GM23338 (cell line): ENCODE measurements around the gene SRRM2. TPM values are rescaled to one million over a fixed set of nuclear protein-coding genes. Genes with fewer than 3 reads are reported as not detected.

Source experiments
- ATAC-seq: fragments of 200-7000 bp; cut with Tn5 transposase; 3 replicates; pipeline ENCODE4 v1.9.1; 2020
- DNase-seq: peaks from one replicate; pipeline ENCODE4 v3.0.0-alpha.2; 2015; ENCODE audit warnings: low spot score
- H2AFZ ChIP-seq: fragments of 200-600 bp; sonication (generic); 2 replicates; pipeline ENCODE4 v1.8.0; 2016; ENCODE audit warnings: antibody characterized with exemption, mild to moderate bottlenecking, moderate library complexity
- H3F3A ChIP-seq: fragments of 200-600 bp; sonication (generic); replicated peaks from 2 replicates; pipeline ENCODE4 v1.8.0; 2017; ENCODE audit warnings: antibody characterized with exemption, mixed run types, low read depth
- H3K27ac ChIP-seq: fragments of 200-600 bp; sonication (generic); 2 replicates; pipeline ENCODE4 v1.6.1; 2016; ENCODE audit warnings: low read depth
- H3K27me3 ChIP-seq: fragments of 200-600 bp; sonication (generic); 2 replicates; pipeline ENCODE4 v1.8.0; 2016; ENCODE audit warnings: mild to moderate bottlenecking, mixed run types, moderate library complexity; ENCODE audit not compliant: insufficient read depth
- H3K36me3 ChIP-seq: fragments of 200-600 bp; sonication (generic); 2 replicates; pipeline ENCODE4 v1.8.0; 2016; ENCODE audit warnings: mild to moderate bottlenecking; ENCODE audit not compliant: insufficient read depth
- H3K4me1 ChIP-seq: fragments of 200-600 bp; sonication (generic); 2 replicates; pipeline ENCODE4 v1.8.0; 2016; ENCODE audit warnings: mild to moderate bottlenecking, moderate library complexity; ENCODE audit not compliant: insufficient read depth
- H3K4me2 ChIP-seq: fragments of 200-600 bp; sonication (generic); 2 replicates; pipeline ENCODE4 v1.7.1; 2017; ENCODE audit warnings: mixed run types
- H3K4me3 ChIP-seq: fragments of 200-600 bp; sonication (generic); 2 replicates; pipeline ENCODE4 v1.6.1; 2016; ENCODE audit warnings: mixed run types
- H3K79me2 ChIP-seq: fragments of 200-600 bp; sonication (generic); replicated peaks from 2 replicates; pipeline ENCODE4 v1.8.0; 2017; ENCODE audit warnings: mild to moderate bottlenecking; ENCODE audit not compliant: insufficient read depth
- H3K9me2 ChIP-seq: fragments of 200-600 bp; sonication (generic); 2 replicates; pipeline ENCODE4 v1.8.0; 2017; ENCODE audit not compliant: insufficient read depth
- H4K20me1 ChIP-seq: fragments of 200-600 bp; sonication (generic); replicated peaks from 2 replicates; pipeline ENCODE4 v1.8.0; 2017; ENCODE audit warnings: mild to moderate bottlenecking; ENCODE audit not compliant: insufficient read depth
- H3K27ac Mint-ChIP-seq: 2 replicates; pipeline ENCODE4 v1.8.0; 2020; ENCODE audit warnings: inconsistent platforms, mild to moderate bottlenecking, moderate library complexity, mixed read lengths
- H3K27me3 Mint-ChIP-seq: 3 replicates; pipeline ENCODE4 v1.8.0; 2022; ENCODE audit warnings: low read depth, mild to moderate bottlenecking, moderate library complexity, mixed read lengths, inconsistent platforms; ENCODE audit not compliant: insufficient read depth, poor library complexity
- H3K36me3 Mint-ChIP-seq: 3 replicates; pipeline ENCODE4 v1.8.0; 2021; ENCODE audit warnings: low read depth, mild to moderate bottlenecking, inconsistent platforms, moderate library complexity, mixed read lengths
- H3K4me1 Mint-ChIP-seq: 3 replicates; pipeline ENCODE4 v1.8.0; 2020; ENCODE audit warnings: mild to moderate bottlenecking, inconsistent platforms, mixed read lengths
- H3K4me3 Mint-ChIP-seq: 3 replicates; pipeline ENCODE4 v1.8.0; 2021; ENCODE audit warnings: moderate library complexity, mild to moderate bottlenecking, inconsistent platforms, mixed read lengths
- H3K9me3 Mint-ChIP-seq: 3 replicates; pipeline ENCODE4 v1.8.0; 2020; ENCODE audit warnings: moderate library complexity, mild to moderate bottlenecking, inconsistent platforms, mixed read lengths
- CREB1 ChIP-seq: fragments of 250-450 bp; sonication (Bioruptor Pico); IDR thresholded peaks from 2 replicates; pipeline ENCODE4 v1.5.0; 2020; ENCODE audit warnings: low read depth, mild to moderate bottlenecking, moderate library complexity
- EZH2 ChIP-seq: fragments of 200-600 bp; sonication (generic); IDR thresholded peaks from one replicate; pipeline ENCODE4 v1.8.0; 2017; ENCODE audit warnings: antibody characterized with exemption, mild to moderate bottlenecking, low read depth; ENCODE audit not compliant: unreplicated experiment
- EZH2phosphoT487 ChIP-seq: fragments of 200-600 bp; sonication (generic); IDR thresholded peaks from one replicate; pipeline ENCODE4 v1.8.1; 2018; ENCODE audit warnings: antibody characterized with exemption; ENCODE audit not compliant: unreplicated experiment
- JUNB ChIP-seq: IDR thresholded peaks from one replicate; pipeline ENCODE4 v1.6.1; 2016; ENCODE audit warnings: antibody characterized with exemption; ENCODE audit not compliant: unreplicated experiment
- NANOG ChIP-seq: IDR thresholded peaks from 2 replicates; pipeline ENCODE4 v1.6.1; 2016; ENCODE audit warnings: antibody characterized with exemption, borderline replicate concordance
- POLR2AphosphoS5 ChIP-seq: IDR thresholded peaks from 2 replicates; pipeline ENCODE4 v1.6.1; 2016; ENCODE audit warnings: antibody characterized with exemption, low read depth
- REST ChIP-seq: IDR thresholded peaks from one replicate; pipeline ENCODE4 v1.6.1; 2018; ENCODE audit warnings: antibody characterized with exemption; ENCODE audit not compliant: unreplicated experiment
- STAT1 ChIP-seq: IDR thresholded peaks from one replicate; pipeline ENCODE4 v1.6.1; 2016; ENCODE audit warnings: antibody characterized with exemption; ENCODE audit not compliant: unreplicated experiment
- ZNF114 ChIP-seq: fragments of 250-450 bp; sonication (Bioruptor Pico); IDR thresholded peaks from 2 replicates; pipeline ENCODE4 v1.5.0; 2020; ENCODE audit warnings: mild to moderate bottlenecking, moderate library complexity
- ZNF331 ChIP-seq: fragments of 250-450 bp; sonication (Bioruptor Pico); IDR thresholded peaks from 2 replicates; pipeline ENCODE4 v1.5.0; 2020; ENCODE audit warnings: low read depth, mild to moderate bottlenecking, moderate library complexity
- polyA plus RNA-seq: library from polyadenylated mRNA; unstranded; fragments of >200 nt; fragmentation: Nextera tagmentation; extraction: Ambion mirVana; gene quantifications from 2 replicates; pipeline ENCODE4 v1.2.1, GENCODE V29; 2016
- total RNA-seq: library from RNA; depleted of rRNA; stranded (reverse); fragments of >200 nt; shearing (Covaris generic); gene quantifications from 2 replicates; pipeline ENCODE4 v1.2.3, GENCODE V29; 2014
- TF ChIP-seq, protein P1 (sequence below), 2 experiments: fragments of 200-600 bp in 1 of 2; sonication (generic) in 1 of 2; conservative IDR thresholded peaks; 2 replicates each; pipeline versions ENCODE4 v1.5.1 to v1.6.1; 2016 to 2017; ENCODE audit warnings: antibody characterized with exemption in 2 of 2, low read depth in 2 of 2, mild to moderate bottlenecking in 2 of 2, moderate library complexity in 1 of 2
- TF ChIP-seq, protein P2 (sequence below): IDR thresholded peaks from 2 replicates; pipeline ENCODE4 v1.6.1; 2016; ENCODE audit warnings: antibody characterized with exemption

The SRRM2 gene
- total and polyA plus RNA-seq, 2 experiments from 2014 or later, result 308 to 893 TPM

DNA sequence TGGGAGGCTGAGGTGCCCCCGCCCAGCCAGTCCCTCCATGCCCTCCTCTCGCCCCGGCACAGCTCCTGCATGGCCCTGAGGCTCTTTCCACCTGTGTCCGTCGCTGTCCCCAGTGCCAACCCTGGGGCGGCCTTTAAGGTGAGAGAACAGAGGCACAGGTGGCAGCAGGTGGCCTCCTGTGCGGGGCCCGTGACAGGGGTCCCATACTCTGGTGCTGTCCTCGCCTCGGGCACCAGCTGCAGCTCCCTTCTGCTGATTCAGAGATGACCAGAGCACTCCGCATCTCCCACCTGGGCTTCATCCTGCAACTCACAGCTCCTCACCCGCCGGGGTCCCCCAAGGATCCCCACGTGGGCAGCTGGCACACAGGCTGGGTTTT is 40.4 kb upstream of the SRRM2 start:
- H3K27ac Mint-ChIP-seq, result no peak overlapping the region

More for the DNA sequence above, 40.4 kb upstream of the SRRM2 start:
- Histone ChIP-seq H3K27me3 (no peaks in the 10 kb centered on the region), H3K4me3 (no peak overlapping the region), H2AFZ (no peak overlapping the region), H3F3A (no peaks in the 10 kb centered on the region; the same call in 1 of the 2 replicates), H3K79me2 (no peaks in the 10 kb centered on the region), H3K36me3 (0 out of 2 replicates have a peak, but pooled peaks cover 5% of the 10 kb centered on the region), H3K27ac (no peak overlapping the region), H3K9me2 (no peaks in the 10 kb centered on the region), H3K4me2 (no peak overlapping the region), H4K20me1 (no peaks in the 10 kb centered on the region; the same call in 1 of the 2 replicates), H3K4me1 (no peaks in the 10 kb centered on the region)
- DNase-seq (no peak), ATAC-seq (no peak)
- Mint-ChIP-seq H3K27me3 (peaks cover 17% of the 10 kb centered on the region), H3K9me3 (no peaks in the 10 kb centered on the region), H3K36me3 (peaks cover 12% of the 10 kb centered on the region), H3K4me3 (no peak overlapping the region), H3K4me1 (peaks cover 4% of the 10 kb centered on the region; the same call in 2 of the 3 replicates)
- TF ChIP-seq EZH2phosphoT487 (no peak), EZH2 (no peak), ZNF114 (CRISPR knock-in tag) (no peak), ZNF331 (CRISPR knock-in tag) (no peak), CREB1 (CRISPR knock-in tag) (no peak), JUNB (no peak), POLR2AphosphoS5 (no peak), NANOG (no peak), STAT1 (no peak), REST (no peak)
- TF ChIP-seq, protein P1, sequence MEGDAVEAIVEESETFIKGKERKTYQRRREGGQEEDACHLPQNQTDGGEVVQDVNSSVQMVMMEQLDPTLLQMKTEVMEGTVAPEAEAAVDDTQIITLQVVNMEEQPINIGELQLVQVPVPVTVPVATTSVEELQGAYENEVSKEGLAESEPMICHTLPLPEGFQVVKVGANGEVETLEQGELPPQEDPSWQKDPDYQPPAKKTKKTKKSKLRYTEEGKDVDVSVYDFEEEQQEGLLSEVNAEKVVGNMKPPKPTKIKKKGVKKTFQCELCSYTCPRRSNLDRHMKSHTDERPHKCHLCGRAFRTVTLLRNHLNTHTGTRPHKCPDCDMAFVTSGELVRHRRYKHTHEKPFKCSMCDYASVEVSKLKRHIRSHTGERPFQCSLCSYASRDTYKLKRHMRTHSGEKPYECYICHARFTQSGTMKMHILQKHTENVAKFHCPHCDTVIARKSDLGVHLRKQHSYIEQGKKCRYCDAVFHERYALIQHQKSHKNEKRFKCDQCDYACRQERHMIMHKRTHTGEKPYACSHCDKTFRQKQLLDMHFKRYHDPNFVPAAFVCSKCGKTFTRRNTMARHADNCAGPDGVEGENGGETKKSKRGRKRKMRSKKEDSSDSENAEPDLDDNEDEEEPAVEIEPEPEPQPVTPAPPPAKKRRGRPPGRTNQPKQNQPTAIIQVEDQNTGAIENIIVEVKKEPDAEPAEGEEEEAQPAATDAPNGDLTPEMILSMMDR (conservative IDR thresholded peaks at IDR 0.05; ENCODE audit: low read depth in 2 of 2), result no peak
- TF ChIP-seq, protein P2, sequence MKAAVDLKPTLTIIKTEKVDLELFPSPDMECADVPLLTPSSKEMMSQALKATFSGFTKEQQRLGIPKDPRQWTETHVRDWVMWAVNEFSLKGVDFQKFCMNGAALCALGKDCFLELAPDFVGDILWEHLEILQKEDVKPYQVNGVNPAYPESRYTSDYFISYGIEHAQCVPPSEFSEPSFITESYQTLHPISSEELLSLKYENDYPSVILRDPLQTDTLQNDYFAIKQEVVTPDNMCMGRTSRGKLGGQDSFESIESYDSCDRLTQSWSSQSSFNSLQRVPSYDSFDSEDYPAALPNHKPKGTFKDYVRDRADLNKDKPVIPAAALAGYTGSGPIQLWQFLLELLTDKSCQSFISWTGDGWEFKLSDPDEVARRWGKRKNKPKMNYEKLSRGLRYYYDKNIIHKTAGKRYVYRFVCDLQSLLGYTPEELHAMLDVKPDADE, result no peak
